ENCODE measurements around the gene CDC25B. TPM values are rescaled to one million over a fixed set of nuclear protein-coding genes. Genes with fewer than 3 reads are reported as not detected.
A peak's percentile ranks its signal among the peaks of the same experiment; 100 is the strongest.

The CDC25B gene
- total and polyA plus RNA-seq, 2 of the 13 experiments (the other 11 are each of a cell fraction or from before 2014, with no cell fraction given), result 14.5 to 19.4 TPM

DNA sequence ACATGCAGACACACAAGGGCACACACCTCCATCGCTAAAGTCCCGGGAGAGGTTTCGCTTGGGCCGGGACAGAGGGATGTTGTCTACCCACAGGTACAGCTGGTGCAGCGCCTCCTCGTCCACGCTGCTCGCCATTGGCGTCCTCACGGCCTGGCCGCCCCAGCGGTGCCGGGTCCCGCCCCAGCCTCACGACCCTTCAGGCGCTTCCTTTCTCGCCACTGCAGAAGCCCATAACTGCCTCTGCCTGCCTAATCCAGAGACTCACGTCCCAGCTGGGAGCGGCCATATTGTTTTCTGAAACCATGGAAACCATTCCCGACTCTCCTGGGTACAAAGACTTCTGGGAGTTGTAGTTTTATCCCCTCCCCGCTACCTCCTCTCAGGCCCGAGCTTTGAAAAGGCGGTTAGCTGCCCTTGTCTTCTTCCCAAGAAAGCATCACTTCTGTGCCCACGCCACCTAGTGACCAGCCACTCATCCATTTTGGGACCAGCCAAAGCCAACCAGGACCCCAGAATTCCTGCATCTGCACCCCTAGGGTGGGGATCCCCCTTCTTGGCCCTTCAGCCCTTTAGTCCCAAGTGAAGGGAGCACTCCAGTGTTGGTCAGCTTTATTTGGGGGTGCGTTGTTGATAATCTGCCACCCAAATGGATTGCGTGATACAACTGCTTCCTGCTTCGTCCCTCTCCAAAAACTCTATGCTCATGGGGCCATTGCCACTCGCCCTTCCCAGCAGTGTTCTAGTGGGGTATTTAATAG, 14.8 kb upstream of the CDC25B start, which contains the start of gene SPEF1 (continued):
- TF ChIP-seq, protein P1, sequence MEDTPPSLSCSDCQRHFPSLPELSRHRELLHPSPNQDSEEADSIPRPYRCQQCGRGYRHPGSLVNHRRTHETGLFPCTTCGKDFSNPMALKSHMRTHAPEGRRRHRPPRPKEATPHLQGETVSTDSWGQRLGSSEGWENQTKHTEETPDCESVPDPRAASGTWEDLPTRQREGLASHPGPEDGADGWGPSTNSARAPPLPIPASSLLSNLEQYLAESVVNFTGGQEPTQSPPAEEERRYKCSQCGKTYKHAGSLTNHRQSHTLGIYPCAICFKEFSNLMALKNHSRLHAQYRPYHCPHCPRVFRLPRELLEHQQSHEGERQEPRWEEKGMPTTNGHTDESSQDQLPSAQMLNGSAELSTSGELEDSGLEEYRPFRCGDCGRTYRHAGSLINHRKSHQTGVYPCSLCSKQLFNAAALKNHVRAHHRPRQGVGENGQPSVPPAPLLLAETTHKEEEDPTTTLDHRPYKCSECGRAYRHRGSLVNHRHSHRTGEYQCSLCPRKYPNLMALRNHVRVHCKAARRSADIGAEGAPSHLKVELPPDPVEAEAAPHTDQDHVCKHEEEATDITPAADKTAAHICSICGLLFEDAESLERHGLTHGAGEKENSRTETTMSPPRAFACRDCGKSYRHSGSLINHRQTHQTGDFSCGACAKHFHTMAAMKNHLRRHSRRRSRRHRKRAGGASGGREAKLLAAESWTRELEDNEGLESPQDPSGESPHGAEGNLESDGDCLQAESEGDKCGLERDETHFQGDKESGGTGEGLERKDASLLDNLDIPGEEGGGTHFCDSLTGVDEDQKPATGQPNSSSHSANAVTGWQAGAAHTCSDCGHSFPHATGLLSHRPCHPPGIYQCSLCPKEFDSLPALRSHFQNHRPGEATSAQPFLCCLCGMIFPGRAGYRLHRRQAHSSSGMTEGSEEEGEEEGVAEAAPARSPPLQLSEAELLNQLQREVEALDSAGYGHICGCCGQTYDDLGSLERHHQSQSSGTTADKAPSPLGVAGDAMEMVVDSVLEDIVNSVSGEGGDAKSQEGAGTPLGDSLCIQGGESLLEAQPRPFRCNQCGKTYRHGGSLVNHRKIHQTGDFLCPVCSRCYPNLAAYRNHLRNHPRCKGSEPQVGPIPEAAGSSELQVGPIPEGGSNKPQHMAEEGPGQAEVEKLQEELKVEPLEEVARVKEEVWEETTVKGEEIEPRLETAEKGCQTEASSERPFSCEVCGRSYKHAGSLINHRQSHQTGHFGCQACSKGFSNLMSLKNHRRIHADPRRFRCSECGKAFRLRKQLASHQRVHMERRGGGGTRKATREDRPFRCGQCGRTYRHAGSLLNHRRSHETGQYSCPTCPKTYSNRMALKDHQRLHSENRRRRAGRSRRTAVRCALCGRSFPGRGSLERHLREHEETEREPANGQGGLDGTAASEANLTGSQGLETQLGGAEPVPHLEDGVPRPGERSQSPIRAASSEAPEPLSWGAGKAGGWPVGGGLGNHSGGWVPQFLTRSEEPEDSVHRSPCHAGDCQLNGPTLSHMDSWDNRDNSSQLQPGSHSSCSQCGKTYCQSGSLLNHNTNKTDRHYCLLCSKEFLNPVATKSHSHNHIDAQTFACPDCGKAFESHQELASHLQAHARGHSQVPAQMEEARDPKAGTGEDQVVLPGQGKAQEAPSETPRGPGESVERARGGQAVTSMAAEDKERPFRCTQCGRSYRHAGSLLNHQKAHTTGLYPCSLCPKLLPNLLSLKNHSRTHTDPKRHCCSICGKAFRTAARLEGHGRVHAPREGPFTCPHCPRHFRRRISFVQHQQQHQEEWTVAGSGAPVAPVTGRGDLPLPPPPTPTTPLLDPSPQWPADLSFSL (CRISPR knock-in tag; IDR thresholded peaks at IDR 0.05), result no peak; the same call in 1 of the 2 replicates
- TF ChIP-seq NR1H2 (CRISPR knock-in tag; IDR thresholded peaks at IDR 0.05; ENCODE audit: borderline replicate concordance, low read depth), result no peak
- TF ChIP-seq TCF7L2 (IDR thresholded peaks at IDR 0.05; ENCODE audit: low read depth, low read length), result no peak
- TF ChIP-seq, protein P2, sequence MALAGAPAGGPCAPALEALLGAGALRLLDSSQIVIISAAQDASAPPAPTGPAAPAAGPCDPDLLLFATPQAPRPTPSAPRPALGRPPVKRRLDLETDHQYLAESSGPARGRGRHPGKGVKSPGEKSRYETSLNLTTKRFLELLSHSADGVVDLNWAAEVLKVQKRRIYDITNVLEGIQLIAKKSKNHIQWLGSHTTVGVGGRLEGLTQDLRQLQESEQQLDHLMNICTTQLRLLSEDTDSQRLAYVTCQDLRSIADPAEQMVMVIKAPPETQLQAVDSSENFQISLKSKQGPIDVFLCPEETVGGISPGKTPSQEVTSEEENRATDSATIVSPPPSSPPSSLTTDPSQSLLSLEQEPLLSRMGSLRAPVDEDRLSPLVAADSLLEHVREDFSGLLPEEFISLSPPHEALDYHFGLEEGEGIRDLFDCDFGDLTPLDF (CRISPR knock-in tag; IDR thresholded peaks at IDR 0.05), result no peak
- TF ChIP-seq, protein P3, sequence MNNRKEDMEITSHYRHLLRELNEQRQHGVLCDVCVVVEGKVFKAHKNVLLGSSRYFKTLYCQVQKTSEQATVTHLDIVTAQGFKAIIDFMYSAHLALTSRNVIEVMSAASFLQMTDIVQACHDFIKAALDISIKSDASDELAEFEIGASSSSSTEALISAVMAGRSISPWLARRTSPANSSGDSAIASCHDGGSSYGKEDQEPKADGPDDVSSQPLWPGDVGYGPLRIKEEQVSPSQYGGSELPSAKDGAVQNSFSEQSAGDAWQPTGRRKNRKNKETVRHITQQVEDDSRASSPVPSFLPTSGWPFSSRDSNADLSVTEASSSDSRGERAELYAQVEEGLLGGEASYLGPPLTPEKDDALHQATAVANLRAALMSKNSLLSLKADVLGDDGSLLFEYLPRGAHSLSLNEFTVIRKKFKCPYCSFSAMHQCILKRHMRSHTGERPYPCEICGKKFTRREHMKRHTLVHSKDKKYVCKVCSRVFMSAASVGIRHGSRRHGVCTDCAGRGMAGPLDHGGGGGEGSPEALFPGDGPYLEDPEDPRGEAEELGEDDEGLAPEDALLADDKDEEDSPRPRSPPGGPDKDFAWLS (CRISPR knock-in tag; IDR thresholded peaks at IDR 0.05; ENCODE audit: borderline replicate concordance), result no peak
- TF ChIP-seq TP53 (CRISPR knock-in tag; conservative IDR thresholded peaks at IDR 0.05), result 0 out of 2 replicates have a peak, but pooled peaks have one; percentile 55
- TF ChIP-seq PTBP1 (IDR thresholded peaks at IDR 0.05; ENCODE audit: low read depth, low read length, poor library complexity, severe bottlenecking), result no peak
- TF ChIP-seq ETV5 (CRISPR knock-in tag; IDR thresholded peaks at IDR 0.05; ENCODE audit: borderline replicate concordance), result no peak
- TF ChIP-seq KDM2A (CRISPR knock-in tag; IDR thresholded peaks at IDR 0.05; ENCODE audit: borderline replicate concordance, low read depth), result peak; percentile 93
- no peak for TF ChIP-seq RFXANK (CRISPR knock-in tag; IDR thresholded peaks at IDR 0.05)
- TF ChIP-seq ATF1 (CRISPR knock-in tag; IDR thresholded peaks at IDR 0.05), result no peak
- TF ChIP-seq, protein P4, sequence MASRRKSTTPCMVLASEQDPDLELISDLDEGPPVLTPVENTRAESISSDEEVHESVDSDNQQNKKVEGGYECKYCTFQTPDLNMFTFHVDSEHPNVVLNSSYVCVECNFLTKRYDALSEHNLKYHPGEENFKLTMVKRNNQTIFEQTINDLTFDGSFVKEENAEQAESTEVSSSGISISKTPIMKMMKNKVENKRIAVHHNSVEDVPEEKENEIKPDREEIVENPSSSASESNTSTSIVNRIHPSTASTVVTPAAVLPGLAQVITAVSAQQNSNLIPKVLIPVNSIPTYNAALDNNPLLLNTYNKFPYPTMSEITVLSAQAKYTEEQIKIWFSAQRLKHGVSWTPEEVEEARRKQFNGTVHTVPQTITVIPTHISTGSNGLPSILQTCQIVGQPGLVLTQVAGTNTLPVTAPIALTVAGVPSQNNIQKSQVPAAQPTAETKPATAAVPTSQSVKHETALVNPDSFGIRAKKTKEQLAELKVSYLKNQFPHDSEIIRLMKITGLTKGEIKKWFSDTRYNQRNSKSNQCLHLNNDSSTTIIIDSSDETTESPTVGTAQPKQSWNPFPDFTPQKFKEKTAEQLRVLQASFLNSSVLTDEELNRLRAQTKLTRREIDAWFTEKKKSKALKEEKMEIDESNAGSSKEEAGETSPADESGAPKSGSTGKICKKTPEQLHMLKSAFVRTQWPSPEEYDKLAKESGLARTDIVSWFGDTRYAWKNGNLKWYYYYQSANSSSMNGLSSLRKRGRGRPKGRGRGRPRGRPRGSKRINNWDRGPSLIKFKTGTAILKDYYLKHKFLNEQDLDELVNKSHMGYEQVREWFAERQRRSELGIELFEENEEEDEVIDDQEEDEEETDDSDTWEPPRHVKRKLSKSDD (CRISPR knock-in tag; IDR thresholded peaks at IDR 0.05; ENCODE audit: low read depth), result peak; percentile 93
- no peak for TF ChIP-seq ZNF367 (CRISPR knock-in tag; IDR thresholded peaks at IDR 0.05; ENCODE audit: borderline replicate concordance)
- no peak for TF ChIP-seq HOXA5 (CRISPR knock-in tag; IDR thresholded peaks at IDR 0.05)
- peak; percentile 70; the same call in 1 of the 2 replicates for TF ChIP-seq ZNF768 (CRISPR knock-in tag; IDR thresholded peaks at IDR 0.05)
- no peak for TF ChIP-seq ZSCAN25 (CRISPR knock-in tag; IDR thresholded peaks at IDR 0.05)
- TF ChIP-seq CHD4 (IDR thresholded peaks at IDR 0.05; ENCODE audit: borderline replicate concordance, low read length), result peak; percentile 65; the same call in 1 of the 2 replicates

Measured in HepG2 (cell line).